GM23248 (cell line): Measurements from ENCODE around the gene ARMH4.

Experiments
- EZH2 ChIP-seq: fragments of 200-600 bp; sonication (generic); IDR thresholded peaks from 2 replicates; pipeline ENCODE4 v1.6.1; 2018; ENCODE audit warnings: antibody characterized with exemption, mild to moderate bottlenecking; ENCODE audit not compliant: insufficient read depth, poor library complexity, severe bottlenecking
- EZH2phosphoT487 ChIP-seq: fragments of 200-600 bp; sonication (generic); IDR thresholded peaks from 2 replicates; pipeline ENCODE4 v1.6.1; 2018; ENCODE audit warnings: antibody characterized with exemption, moderate library complexity, mild to moderate bottlenecking, low read depth; ENCODE audit not compliant: insufficient read depth

DNA sequence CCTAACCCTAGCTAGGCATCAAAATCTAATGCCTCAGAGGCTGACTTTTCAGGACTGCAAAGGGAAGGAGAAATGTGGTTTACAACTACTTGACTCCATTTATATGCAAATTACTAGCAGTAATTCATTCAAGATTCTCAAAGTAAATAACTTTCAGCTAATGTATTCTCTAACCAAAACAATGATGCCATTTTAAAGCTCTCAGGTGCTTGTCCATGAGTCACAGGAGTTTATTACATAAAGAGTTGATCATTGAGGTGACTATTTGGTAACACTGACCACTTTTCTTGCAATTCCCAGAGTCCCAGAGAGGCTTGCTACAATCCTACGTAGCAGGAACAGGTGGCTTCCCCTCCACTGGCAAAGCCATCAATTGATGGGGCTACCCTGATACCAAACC, 177.1 kb downstream of the ARMH4 start:
- TF ChIP-seq EZH2phosphoT487 (no peak), EZH2 (no peak)
